NB4 (cell line): ENCODE data around the gene CLMN.

Experiments used
- MYC ChIP-seq: IDR thresholded peaks from 2 replicates; pipeline ENCODE4 v1.6.1; 2011; ENCODE audit warnings: low read depth, low read length
- TF ChIP-seq, protein P1 (sequence below): IDR thresholded peaks from one replicate; pipeline ENCODE4 v1.5.1; 2012; ENCODE audit warnings: low read depth, low read length

DNA sequence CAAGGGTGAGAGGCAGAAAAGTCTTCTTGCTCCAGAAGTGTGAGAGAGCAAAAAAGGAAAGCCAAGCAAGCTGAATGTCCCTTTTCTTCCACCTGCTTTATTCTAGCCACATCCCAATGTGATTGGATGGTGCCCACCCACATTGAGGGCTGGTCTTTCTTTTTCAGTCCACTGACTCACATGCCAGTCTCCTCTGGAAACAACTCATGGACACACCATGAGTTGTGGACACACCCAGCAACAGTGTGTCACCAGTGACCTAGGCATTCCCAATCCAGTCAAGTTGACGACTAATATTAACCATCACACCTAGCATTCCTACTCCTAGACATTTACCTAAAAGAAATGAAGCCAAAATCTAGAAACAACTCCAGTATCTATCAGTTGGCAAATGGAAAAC, 155.2 kb downstream of the CLMN start:
- TF ChIP-seq MYC = no peak
- TF ChIP-seq, protein P1, sequence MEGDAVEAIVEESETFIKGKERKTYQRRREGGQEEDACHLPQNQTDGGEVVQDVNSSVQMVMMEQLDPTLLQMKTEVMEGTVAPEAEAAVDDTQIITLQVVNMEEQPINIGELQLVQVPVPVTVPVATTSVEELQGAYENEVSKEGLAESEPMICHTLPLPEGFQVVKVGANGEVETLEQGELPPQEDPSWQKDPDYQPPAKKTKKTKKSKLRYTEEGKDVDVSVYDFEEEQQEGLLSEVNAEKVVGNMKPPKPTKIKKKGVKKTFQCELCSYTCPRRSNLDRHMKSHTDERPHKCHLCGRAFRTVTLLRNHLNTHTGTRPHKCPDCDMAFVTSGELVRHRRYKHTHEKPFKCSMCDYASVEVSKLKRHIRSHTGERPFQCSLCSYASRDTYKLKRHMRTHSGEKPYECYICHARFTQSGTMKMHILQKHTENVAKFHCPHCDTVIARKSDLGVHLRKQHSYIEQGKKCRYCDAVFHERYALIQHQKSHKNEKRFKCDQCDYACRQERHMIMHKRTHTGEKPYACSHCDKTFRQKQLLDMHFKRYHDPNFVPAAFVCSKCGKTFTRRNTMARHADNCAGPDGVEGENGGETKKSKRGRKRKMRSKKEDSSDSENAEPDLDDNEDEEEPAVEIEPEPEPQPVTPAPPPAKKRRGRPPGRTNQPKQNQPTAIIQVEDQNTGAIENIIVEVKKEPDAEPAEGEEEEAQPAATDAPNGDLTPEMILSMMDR = no peak
